Keratinocyte (primary cell): Measurements from ENCODE around the gene HECTD4. TPM values are rescaled to one million over a fixed set of nuclear protein-coding genes. Genes with fewer than 3 reads are reported as not detected.
A peak's percentile ranks its signal among the peaks of the same experiment; 100 is the strongest.

Experiments used
- DNase-seq: peaks from one replicate; pipeline ENCODE4 v3.0.0-alpha.2; 2011; ENCODE audit warnings: low read depth, missing footprints, low spot score
- FAIRE-seq: peaks from 2 replicates; lab custom pipeline; 2011; peaks lifted over from hg19 to GRCh38; lab: Jason Lieb, UNC
- H2AFZ ChIP-seq: 2 replicates; pipeline ENCODE4 v1.6.0; 2012; ENCODE audit warnings: low read length, control low read depth, inconsistent platforms; ENCODE audit not compliant: control insufficient read depth
- H3K27ac ChIP-seq: 2 replicates; pipeline ENCODE4 v1.5.1; 2011; ENCODE audit warnings: low read length; ENCODE audit not compliant: control insufficient read depth, insufficient read depth
- H3K27me3 ChIP-seq: 3 replicates; pipeline ENCODE4 v1.6.0; 2011; ENCODE audit warnings: low read length; ENCODE audit not compliant: control insufficient read depth, insufficient read depth; ENCODE audit errors: extremely low read depth
- H3K36me3 ChIP-seq, 2 experiments: 2 replicates in 1 of 2; 3 replicates in 1 of 2; pipeline ENCODE4 v1.5.1; 2011; ENCODE audit warnings: low read length in 2 of 2, mild to moderate bottlenecking in 1 of 2; ENCODE audit not compliant: control insufficient read depth in 2 of 2, insufficient read depth in 2 of 2; ENCODE audit errors: extremely low read depth in 1 of 2
- H3K4me1 ChIP-seq: 3 replicates; pipeline ENCODE4 v1.5.1; 2011; ENCODE audit warnings: low read length; ENCODE audit not compliant: control insufficient read depth, insufficient read depth; ENCODE audit errors: extremely low read depth
- H3K4me2 ChIP-seq: 3 replicates; pipeline ENCODE4 v1.6.0; 2011; ENCODE audit warnings: low read depth, low read length; ENCODE audit not compliant: control insufficient read depth, insufficient read depth; ENCODE audit errors: extremely low read depth
- H3K4me3 ChIP-seq, 3 experiments: fragments of 200-600 bp in 1 of 3; sonication (generic) in 1 of 3; 2 replicates in 2 of 3; 3 replicates in 1 of 3; pipeline ENCODE4 v1.5.1; 2011 to 2016; ENCODE audit warnings: low read length in 3 of 3, mild to moderate bottlenecking in 3 of 3, control low read depth in 2 of 3, inconsistent platforms in 1 of 3, low read depth in 1 of 3, mixed read lengths in 1 of 3, mixed run types in 1 of 3, moderate library complexity in 1 of 3; ENCODE audit not compliant: control insufficient read depth in 2 of 3, insufficient read depth in 2 of 3; ENCODE audit errors: extremely low read depth in 1 of 3
- H3K79me2 ChIP-seq: 2 replicates; pipeline ENCODE4 v1.6.0; 2012; ENCODE audit warnings: low read length; ENCODE audit not compliant: control insufficient read depth, insufficient read depth
- H3K9ac ChIP-seq: 3 replicates; pipeline ENCODE4 v1.6.0; 2011; ENCODE audit warnings: low read length; ENCODE audit not compliant: control insufficient read depth, insufficient read depth; ENCODE audit errors: extremely low read depth
- H3K9me1 ChIP-seq: 3 replicates; pipeline ENCODE4 v1.6.0; 2011; ENCODE audit warnings: low read length; ENCODE audit not compliant: control insufficient read depth, insufficient read depth; ENCODE audit errors: extremely low read depth
- H3K9me3 ChIP-seq: 2 replicates; pipeline ENCODE4 v1.5.1; 2012; ENCODE audit warnings: low read depth, low read length; ENCODE audit not compliant: control insufficient read depth
- H4K20me1 ChIP-seq: 3 replicates; pipeline ENCODE4 v1.6.0; 2011; ENCODE audit warnings: low read length; ENCODE audit not compliant: control insufficient read depth, insufficient read depth; ENCODE audit errors: extremely low read depth
- CTCF ChIP-seq, 3 experiments: IDR thresholded peaks in 1 of 3; conservative IDR thresholded peaks in 1 of 3; optimal IDR thresholded peaks in 1 of 3; 2 replicates in 2 of 3; 3 replicates in 1 of 3; pipeline versions ENCODE3 to v1.5.1; 2011; ENCODE audit warnings: low read length in 3 of 3, mild to moderate bottlenecking in 3 of 3, moderate library complexity in 2 of 3, control low read depth in 1 of 3, inconsistent platforms in 1 of 3; ENCODE audit not compliant: insufficient read depth in 2 of 3; ENCODE audit errors: extremely low read depth in 1 of 3
- EZH2 ChIP-seq: IDR thresholded peaks from one replicate; pipeline ENCODE4 v1.6.1; 2012; ENCODE audit warnings: inconsistent platforms, mild to moderate bottlenecking, low read length, moderate library complexity
- dilution Hi-C: fragments of 300-500 bp; cut with MboI; formaldehyde crosslinking; loops from one replicate; pipeline ENCODE4 v1.7.0; 2020; ENCODE audit warnings: low sequenced_read_pairs; ENCODE audit not compliant: extremely low pct_ligation_motif_present
- polyA plus RNA-seq, 5 experiments: library from polyadenylated mRNA; depleted of rRNA in 3 of 5; stranded (reverse) in 3 of 5; stranded (forward) in 1 of 5; unstranded in 1 of 5; fragments of >200 nt; gene quantifications; 1 replicate in 1 of 5; 2 replicates in 3 of 5; 3 replicates in 1 of 5; pipeline versions ENCODE4 v1.2.1 to v1.2.3, GENCODE V29; 2011 to 2012; ENCODE audit warnings: missing spikeins in 2 of 5, low read depth in 1 of 5, low replicate concordance in 1 of 5

The HECTD4 gene
- polyA plus RNA-seq, 1 donor (not counting 4 experiments of a cell fraction or from before 2014, with no cell fraction given): 7.5 TPM

- Histone ChIP-seq H4K20me1 (no peaks in the 10 kb centered on the region), H3K4me3 (no peak overlapping the region), H3K9ac (no peak overlapping the region), H3K9me3 (no peaks in the 10 kb centered on the region), H3K79me2 (no peaks in the 10 kb centered on the region), H3K27me3 (no peaks in the 10 kb centered on the region), H3K4me1 (peaks cover 24% of the 10 kb centered on the region), H2AFZ (no peak overlapping the region), H3K4me2 (peak overlapping the region; percentile 50), H3K36me3 (peaks cover 11 to 12% of the 10 kb centered on the region in 2 experiments), H3K27ac (no peak overlapping the region), H3K9me1 (no peaks in the 10 kb centered on the region)
- TF ChIP-seq CTCF (optimal IDR thresholded peaks at IDR 0.05 in 1 of 3, IDR thresholded peaks at IDR 0.05 in 1 of 3, conservative IDR thresholded peaks at IDR 0.05 in 1 of 3; ENCODE audit: extremely low read depth in 1 of 3, insufficient read depth in 2 of 3, low read length in 3 of 3) (no peak), EZH2 (no peak)
- FAIRE-seq: peak; percentile 60
- dilution Hi-C loops: no loop called here
- peak; percentile 50 for DNase-seq
These were observed 190.3 kb downstream of the HECTD4 start for GRCh38 chr12:112191840-112192321.

GRCh38 chr12:112191201-112191600 lies 191.0 kb downstream of the HECTD4 start:
- peaks cover 24% of the 10 kb centered on the region for H3K4me1 ChIP-seq
- DNase-seq (no peak), FAIRE-seq (no peak)
- H4K20me1 ChIP-seq: no peaks in the 10 kb centered on the region
- peak overlapping the region; percentile 50 for H3K4me2 ChIP-seq
- no peaks in the 10 kb centered on the region for H3K9me3 ChIP-seq
- no peak overlapping the region for H2AFZ ChIP-seq
- H3K9me1 ChIP-seq: no peaks in the 10 kb centered on the region
- H3K27me3 ChIP-seq: no peaks in the 10 kb centered on the region
- no peak overlapping the region for H3K4me3 ChIP-seq
- H3K27ac ChIP-seq: no peak overlapping the region
- dilution Hi-C loops: no loop called here
- H3K36me3 ChIP-seq: peaks cover 9 to 11% of the 10 kb centered on the region in 2 experiments
- H3K9ac ChIP-seq: no peak overlapping the region
- TF ChIP-seq CTCF (optimal IDR thresholded peaks at IDR 0.05 in 1 of 3, IDR thresholded peaks at IDR 0.05 in 1 of 3, conservative IDR thresholded peaks at IDR 0.05 in 1 of 3; ENCODE audit: extremely low read depth in 1 of 3, insufficient read depth in 2 of 3, low read length in 3 of 3) (no peak), EZH2 (no peak)
- no peaks in the 10 kb centered on the region for H3K79me2 ChIP-seq
